Body of pancreas (tissue), 4 donors: ENCODE results near the gene SBK2. TPM values are rescaled to one million over a fixed set of nuclear protein-coding genes. Genes with fewer than 3 reads are reported as not detected.

Experiments
- ATAC-seq: fragments of 150-250 bp; one replicate; pipeline ENCODE4 v1.9.1; 2016
- DNase-seq, 4 donors: peaks; one replicate each; pipeline ENCODE4 v3.0.0-alpha.2; 2019
- H3K27ac ChIP-seq, 4 donors: fragments of 200-600 bp; sonication (generic); 1 replicate in 3 of 4; 2 replicates in 1 of 4; pipeline versions ENCODE4 v1.5.1 to v1.6.1; 2016 to 2019; ENCODE audit warnings: mild to moderate bottlenecking in 1 of 4, mixed read lengths in 1 of 4, moderate library complexity in 1 of 4
- H3K27me3 ChIP-seq, 2 donors: fragments of 200-600 bp; sonication (generic); one replicate each; pipeline ENCODE4 v1.6.0; 2016; ENCODE audit warnings: mild to moderate bottlenecking in 1 of 2
- H3K36me3 ChIP-seq, 2 donors: fragments of 200-600 bp; sonication (generic); replicated peaks in 1 of 2; 2 replicates each; pipeline ENCODE4 v1.5.1; 2016; ENCODE audit warnings: low read depth in 2 of 2; ENCODE audit not compliant: insufficient read depth in 1 of 2
- H3K4me1 ChIP-seq: fragments of 200-600 bp; sonication (generic); one replicate; pipeline ENCODE4 v1.6.0; 2016
- H3K4me3 ChIP-seq, 2 donors: fragments of 200-600 bp; sonication (generic); 1 replicate in 1 of 2; 2 replicates in 1 of 2; pipeline ENCODE4 v1.5.1; 2016 to 2019
- H3K9me3 ChIP-seq, 3 donors: fragments of 200-600 bp; sonication (generic); 1 replicate in 2 of 3; 2 replicates in 1 of 3; pipeline ENCODE4 v1.5.1; 2016
- CTCF ChIP-seq, 7 experiments: fragments of 450-650 bp in 4 of 7; fragments of 200-600 bp in 3 of 7; sonication (generic) in 3 of 7; IDR thresholded peaks; one replicate each; pipeline ENCODE4 v1.5.1; 2016 to 2019; ENCODE audit warnings: antibody characterized with exemption in 7 of 7
- POLR2A ChIP-seq, 3 donors: fragments of 450-650 bp; IDR thresholded peaks; one replicate each; pipeline ENCODE4 v1.6.1; 2016; ENCODE audit warnings: antibody characterized with exemption in 3 of 3, mild to moderate bottlenecking in 2 of 3
- WGBS, 2 donors: methylation state at CpG; one replicate each; pipeline ENCODE4 v1.1.5; 2017; 5-methylcytosine and 5-hydroxymethylcytosine counted together
- intact Hi-C: fragments of 100-400 bp; cut with DNase I; formaldehyde crosslinking; loops from one replicate; pipeline ENCODE4 v1.15.1; 2023
- total RNA-seq, 2 donors: library from RNA; depleted of rRNA; stranded (reverse); fragments of >200 nt; gene quantifications; one replicate each; pipeline ENCODE4 v1.1.0, GENCODE V29; 2016

The SBK2 gene
- total RNA-seq, 2 donors from 2014 or later = not detected

GRCh38 chr19:55479045-55479444 is 57.9 kb downstream of the SBK2 start:
- Histone ChIP-seq H3K36me3 (no peaks in the 10 kb centered on the region), H3K27me3 (no peaks in the 10 kb centered on the region), H3K4me1 (peaks cover 50% of the 10 kb centered on the region), H3K4me3 (no peak overlapping the region), H3K27ac (peak overlapping the region; percentile 60 to 76 (median 73)), H3K9me3 (no peaks in the 10 kb centered on the region)
- intact Hi-C loops = no loop called here
- WGBS, 2 donors = 86% methylated on average over 17 of the region's 17 CpGs
- no peak for ATAC-seq
- TF ChIP-seq CTCF (IDR thresholded peaks at IDR 0.05) (no peak), POLR2A (IDR thresholded peaks at IDR 0.05) (no peak)
- DNase-seq = no peak

Other genes with a start within 250 kb of the SBK2 start
- gene TMEM150B, start 211.8 kb downstream of the SBK2 start, total RNA-seq = 1 to 10 TPM in 1 of 2 donors, not detected in 1; 1.0 TPM
- 10 to 100 TPM; 14.8 to 17.6 TPM for gene KMT5C, start 197.3 kb downstream of the SBK2 start, total RNA-seq
- gene COX6B2, start 182.4 kb downstream of the SBK2 start, total RNA-seq = 1 to 10 TPM in 1 of 2 donors, not detected in 1; 1.6 TPM
- gene GARIN5B, start 173.9 kb downstream of the SBK2 start, total RNA-seq = not detected
- not detected for gene IL11, start 166.7 kb downstream of the SBK2 start, total RNA-seq
- gene TMEM190, start 160.3 kb downstream of the SBK2 start, total RNA-seq = not detected
- 10 to 100 TPM; 12.5 to 53.4 TPM for gene TMEM238, start 152.8 kb downstream of the SBK2 start, total RNA-seq
- 100 to 1,000 TPM; 113 to 268 TPM for gene RPL28, start 151.2 kb downstream of the SBK2 start, total RNA-seq
- gene UBE2S, start 129.3 kb downstream of the SBK2 start, total RNA-seq = 1 to 10 TPM; 6.5 to 7.9 TPM
- gene SHISA7, start 93.8 kb downstream of the SBK2 start, total RNA-seq = not detected
- gene ISOC2, start 75.5 kb downstream of the SBK2 start, total RNA-seq = 10 to 100 TPM; 38.4 to 75.8 TPM
- gene C19orf85, start 72.4 kb downstream of the SBK2 start, total RNA-seq = not detected
- 1 to 10 TPM; 3.4 to 8.2 TPM for gene ZNF628, start 60.5 kb downstream of the SBK2 start, total RNA-seq
- 1 to 10 TPM; 4.2 to 8.2 TPM for gene NAT14, start 51.9 kb downstream of the SBK2 start, total RNA-seq
- gene SSC5D, start 48.7 kb downstream of the SBK2 start, total RNA-seq = 1 to 10 TPM; 2.6 to 3.3 TPM
- not detected for gene SBK3, start 8.4 kb upstream of the SBK2 start, total RNA-seq
- 1 to 10 TPM; 3.3 to 6.2 TPM for gene ZNF579, start 43.7 kb upstream of the SBK2 start, total RNA-seq
- gene FIZ1, start 62.4 kb upstream of the SBK2 start, total RNA-seq = 10 to 100 TPM in 1 of 2 donors, 1 to 10 TPM in 1; 5.7 to 13.5 TPM
- gene ZNF524, start 63.2 kb upstream of the SBK2 start, total RNA-seq = 10 to 100 TPM; 29.7 to 45.4 TPM
- gene ZNF865, start 68.5 kb upstream of the SBK2 start, total RNA-seq = 10 to 100 TPM in 1 of 2 donors, 1 to 10 TPM in 1; 6.5 to 14.8 TPM
- 1 to 10 TPM; 6.9 to 9.6 TPM for gene ZNF784, start 87.4 kb upstream of the SBK2 start, total RNA-seq
- 10 to 100 TPM; 29.7 to 36.1 TPM for gene ZNF580, start 103.9 kb upstream of the SBK2 start, total RNA-seq
- 10 to 100 TPM; 16.8 to 20.2 TPM for gene ZNF581, start 106.5 kb upstream of the SBK2 start, total RNA-seq
- 10 to 100 TPM in 1 of 2 donors, 1 to 10 TPM in 1; 5.9 to 15.0 TPM for gene CCDC106, start 111.1 kb upstream of the SBK2 start, total RNA-seq
- 100 to 1,000 TPM in 1 of 2 donors, 10 to 100 TPM in 1; 53.4 to 106 TPM for gene U2AF2, start 117.9 kb upstream of the SBK2 start, total RNA-seq
- gene EPN1, start 138.1 kb upstream of the SBK2 start, total RNA-seq = 10 to 100 TPM; 52.1 to 52.4 TPM
- not detected for gene NLRP9, start 201.3 kb upstream of the SBK2 start, total RNA-seq
- gene RFPL4A, start 222.0 kb upstream of the SBK2 start, total RNA-seq = not detected
- gene RFPL4AL1, start 232.0 kb upstream of the SBK2 start, total RNA-seq = 1 to 10 TPM in 1 of 2 donors, not detected in 1; 2.3 TPM